Psoas muscle (tissue), 8 donors: Measurements from ENCODE around the gene MARCO. TPM values are rescaled to one million over a fixed set of nuclear protein-coding genes. Genes with fewer than 3 reads are reported as not detected.

Source experiments
- ATAC-seq, 4 donors: fragments of 200-7000 bp; cut with Tn5 transposase; one replicate each; pipeline ENCODE4 v1.9.1; 2020; ENCODE audit warnings: moderate library complexity in 3 of 4, mild to moderate bottlenecking in 2 of 4
- DNase-seq, 2 donors: peaks; one replicate each; pipeline ENCODE4 v3.0.0-alpha.2; 2020
- H3K27ac ChIP-seq: fragments of 200-600 bp; one replicate; pipeline ENCODE4 v1.8.0; 2022
- H3K27me3 ChIP-seq, 3 donors: fragments of 200-600 bp in 1 of 3; one replicate each; pipeline versions ENCODE4 v1.6.1 to v1.8.0; 2013 to 2022; ENCODE audit warnings: low read length in 2 of 3, mild to moderate bottlenecking in 2 of 3, moderate library complexity in 1 of 3; ENCODE audit not compliant: insufficient read depth in 3 of 3
- H3K36me3 ChIP-seq, 2 donors: fragments of 200-600 bp in 1 of 2; one replicate each; pipeline versions ENCODE4 v1.6.1 to v1.8.0; 2013 to 2022; ENCODE audit warnings: low read depth in 1 of 2, mild to moderate bottlenecking in 1 of 2, moderate library complexity in 1 of 2; ENCODE audit not compliant: insufficient read depth in 1 of 2
- H3K4me1 ChIP-seq: fragments of 200-600 bp; one replicate; pipeline ENCODE4 v1.8.0; 2022
- H3K4me3 ChIP-seq: fragments of 200-600 bp; one replicate; pipeline ENCODE4 v1.8.0; 2022; ENCODE audit warnings: mild to moderate bottlenecking
- H3K9me3 ChIP-seq: fragments of 200-600 bp; one replicate; pipeline ENCODE4 v1.8.0; 2022
- WGBS, 3 donors: extraction: QIAGEN DNeasy Blood & Tissue Kit; methylation state at CpG; one replicate each; pipeline versions ENCODE4 v1.1.6 to v1.1.7; 2013; 5-methylcytosine and 5-hydroxymethylcytosine counted together
- intact Hi-C, 2 donors: fragments of 100-400 bp; cut with DNase I; formaldehyde crosslinking; loops; one replicate each; pipeline versions ENCODE4 v1.11.0 to v1.14.2; 2022
- polyA plus RNA-seq, 3 donors: library from polyadenylated mRNA; stranded (reverse); fragments of 200-250 nt; gene quantifications; one replicate each; pipeline ENCODE4 v1.2.3, GENCODE V29; 2013
- total RNA-seq, 4 donors: library from RNA; stranded (reverse); fragmentation: NEBNext Ultra II Directional in 2 of 4; extraction: Animal tissue kit (Norgen Biotek cat#: 25700) in 2 of 4; gene quantifications; one replicate each; pipeline versions ENCODE4 v1.2.1 to v1.2.4, GENCODE V29; 2021 to 2023
- TF ChIP-seq, protein P1 (sequence below): fragments of 200-600 bp; IDR thresholded peaks from one replicate; pipeline ENCODE4 v1.8.0; 2022; ENCODE audit warnings: antibody characterized with exemption
- donor health status: healthy with polysubstance abuse.
- donor health status: DM: no; HTN: no; CAD: no; lungs with moderate emphysema.
- donor health status: Bipolar disorder and iron deficiency.
- donor health status: healthy.
- donor health status: DM: yes; HTN: yes; CAD: no.
- donor health status: DM: no; HTN: no; CAD: no.
- donor health status: DM: no; HTN: no; CAD: no.
- donor health status: DM: yes; HTN: yes; CAD: no.

Gene MARCO
- total and polyA plus RNA-seq, 7 donors, result 0.18 to 6.1 (median 2.6) TPM

DNA sequence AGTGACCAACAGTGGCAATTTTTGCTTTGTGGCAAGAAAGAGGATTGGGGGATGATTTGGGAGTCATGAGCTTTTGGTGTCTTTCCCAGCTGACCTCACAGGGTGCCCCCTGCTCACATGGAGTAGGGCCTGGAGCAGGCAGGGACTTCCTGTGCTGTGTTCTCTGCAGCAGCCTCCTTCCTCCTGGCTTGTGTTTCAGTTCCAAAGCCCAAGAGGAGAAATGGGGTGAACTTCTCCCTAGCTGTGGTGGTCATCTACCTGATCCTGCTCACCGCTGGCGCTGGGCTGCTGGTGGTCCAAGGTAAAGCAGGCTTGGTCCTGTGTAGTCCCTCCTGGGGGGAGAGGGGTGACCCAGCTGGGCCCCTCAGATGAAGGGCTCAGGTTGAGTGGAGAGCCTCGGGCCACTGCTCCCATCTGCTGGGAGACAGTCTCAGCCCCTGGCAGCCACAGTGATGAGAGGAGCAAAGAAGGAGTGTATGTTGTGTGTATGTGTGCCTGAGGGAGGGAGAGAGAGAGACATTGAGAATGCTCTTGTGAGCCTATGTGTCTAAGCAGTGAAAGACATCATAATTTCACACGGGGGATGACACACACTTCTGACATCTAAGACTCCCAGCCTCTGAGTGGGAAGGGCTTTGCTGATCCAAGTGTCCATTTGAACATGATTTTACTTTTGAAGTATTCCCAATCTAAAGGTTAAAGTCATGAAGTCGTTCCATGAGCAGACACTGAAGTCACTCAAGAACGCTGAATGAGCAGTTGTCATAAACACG is 27.2 kb downstream of the MARCO start:
- Histone ChIP-seq H3K27ac (no peak overlapping the region), H3K4me3 (no peak overlapping the region), H3K27me3 (peaks cover 0 to 6% (median 4%) of the 10 kb centered on the region in 3 donors), H3K4me1 (no peaks in the 10 kb centered on the region), H3K9me3 (no peaks in the 10 kb centered on the region), H3K36me3 (no peaks in the 10 kb centered on the region)
- 71 to 81% (median 81%) methylated on average over 7 of the region's 7 CpGs for WGBS, 3 donors
- ATAC-seq (no peak), DNase-seq (no peak)
- TF ChIP-seq, protein P1, sequence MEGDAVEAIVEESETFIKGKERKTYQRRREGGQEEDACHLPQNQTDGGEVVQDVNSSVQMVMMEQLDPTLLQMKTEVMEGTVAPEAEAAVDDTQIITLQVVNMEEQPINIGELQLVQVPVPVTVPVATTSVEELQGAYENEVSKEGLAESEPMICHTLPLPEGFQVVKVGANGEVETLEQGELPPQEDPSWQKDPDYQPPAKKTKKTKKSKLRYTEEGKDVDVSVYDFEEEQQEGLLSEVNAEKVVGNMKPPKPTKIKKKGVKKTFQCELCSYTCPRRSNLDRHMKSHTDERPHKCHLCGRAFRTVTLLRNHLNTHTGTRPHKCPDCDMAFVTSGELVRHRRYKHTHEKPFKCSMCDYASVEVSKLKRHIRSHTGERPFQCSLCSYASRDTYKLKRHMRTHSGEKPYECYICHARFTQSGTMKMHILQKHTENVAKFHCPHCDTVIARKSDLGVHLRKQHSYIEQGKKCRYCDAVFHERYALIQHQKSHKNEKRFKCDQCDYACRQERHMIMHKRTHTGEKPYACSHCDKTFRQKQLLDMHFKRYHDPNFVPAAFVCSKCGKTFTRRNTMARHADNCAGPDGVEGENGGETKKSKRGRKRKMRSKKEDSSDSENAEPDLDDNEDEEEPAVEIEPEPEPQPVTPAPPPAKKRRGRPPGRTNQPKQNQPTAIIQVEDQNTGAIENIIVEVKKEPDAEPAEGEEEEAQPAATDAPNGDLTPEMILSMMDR, result no peak
- intact Hi-C loops, result no loop called here

DNA sequence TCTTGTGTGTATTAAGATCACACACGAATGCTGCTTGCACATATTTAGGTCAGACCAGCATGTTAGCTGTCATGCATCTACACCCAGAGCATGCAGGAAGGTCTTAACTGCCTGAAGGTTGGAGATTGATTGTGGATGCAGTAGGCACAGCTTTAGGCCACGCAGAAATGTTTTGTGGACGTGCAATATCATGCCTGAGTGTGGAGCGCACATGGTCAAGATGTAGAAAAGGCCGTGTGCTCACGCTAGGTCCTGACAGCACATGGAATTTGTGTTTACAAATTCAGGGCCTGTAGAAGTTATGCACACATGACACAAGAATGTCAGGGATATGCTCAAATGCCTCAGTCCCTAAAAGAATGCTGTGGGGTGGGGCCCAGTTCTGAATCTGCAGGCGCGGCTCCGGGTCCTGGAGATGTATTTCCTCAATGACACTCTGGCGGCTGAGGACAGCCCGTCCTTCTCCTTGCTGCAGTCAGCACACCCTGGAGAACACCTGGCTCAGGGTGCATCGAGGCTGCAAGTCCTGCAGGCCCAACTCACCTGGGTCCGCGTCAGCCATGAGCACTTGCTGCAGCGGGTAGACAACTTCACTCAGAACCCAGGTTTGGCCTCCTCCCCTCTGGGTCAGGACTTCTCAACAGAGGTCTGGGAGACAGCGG is 27.9 kb downstream of the MARCO start:
- TF ChIP-seq, protein P1, result no peak
- ATAC-seq (no peak), DNase-seq (no peak)
- Histone ChIP-seq H3K36me3 (no peaks in the 10 kb centered on the region), H3K4me1 (no peaks in the 10 kb centered on the region), H3K27ac (no peak overlapping the region), H3K9me3 (no peaks in the 10 kb centered on the region), H3K4me3 (no peak overlapping the region), H3K27me3 (peaks cover 0 to 10% (median 6%) of the 10 kb centered on the region in 3 donors)
- intact Hi-C loops, result no loop called here
- WGBS, 3 donors, result 85 to 86% (median 85%) methylated on average over 16 of the region's 16 CpGs

GRCh38 chr2:118970396-118971135 is 28.6 kb downstream of the MARCO start:
- intact Hi-C loops, result no loop called here
- Histone ChIP-seq H3K36me3 (no peaks in the 10 kb centered on the region), H3K27me3 (peaks cover 0 to 10% (median 6%) of the 10 kb centered on the region in 3 donors), H3K9me3 (no peaks in the 10 kb centered on the region), H3K27ac (no peak overlapping the region), H3K4me3 (no peak overlapping the region), H3K4me1 (no peaks in the 10 kb centered on the region)
- DNase-seq (peak in 1 of 2 donors; percentile 31), ATAC-seq (peak; percentile 31 to 42 (median 38))
- TF ChIP-seq, protein P1, result no peak
- WGBS, 3 donors, result 54 to 65% (median 61%) methylated on average over 9 to 10 of the region's 10 CpGs

DNA sequence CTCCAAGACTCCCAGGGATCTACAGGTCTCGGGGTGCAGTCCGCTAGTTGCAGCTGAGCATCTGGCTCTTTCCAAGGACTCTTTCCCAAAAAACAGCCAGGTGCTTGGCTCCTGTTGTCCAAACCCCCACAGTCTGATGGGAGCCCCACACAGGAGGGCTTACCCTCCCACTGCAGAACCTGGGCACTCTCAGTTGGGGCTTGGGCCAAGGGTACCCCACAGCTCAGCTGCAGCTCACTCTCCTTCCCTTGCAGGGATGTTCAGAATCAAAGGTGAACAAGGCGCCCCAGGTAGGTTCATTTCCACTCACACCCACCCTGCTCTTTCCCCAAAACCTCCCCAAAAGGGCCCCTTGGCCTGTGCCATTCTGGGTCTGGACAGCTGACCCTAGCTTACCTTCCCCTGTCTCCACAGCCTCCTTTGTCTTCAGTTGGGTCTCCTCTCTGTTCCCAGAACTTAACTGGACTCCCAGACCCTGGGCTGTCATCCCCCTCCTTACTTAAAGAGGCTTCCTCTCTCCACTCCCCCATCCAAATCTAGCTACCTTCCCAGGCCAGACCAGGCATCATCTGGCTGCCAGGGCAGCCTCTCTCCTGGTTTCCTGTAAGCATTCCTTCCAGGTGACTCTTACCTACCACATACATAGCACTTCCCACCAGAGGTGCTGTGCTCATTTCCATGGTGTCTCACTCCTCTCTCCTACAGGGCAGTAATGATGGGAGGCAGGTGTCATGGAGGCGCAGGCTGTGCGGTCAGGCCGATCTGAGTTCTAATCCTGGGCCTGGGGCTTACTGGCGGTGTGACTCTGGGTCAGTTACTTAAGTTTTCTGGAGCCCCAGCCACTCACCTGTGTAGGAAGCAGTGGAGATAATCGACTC is 29.5 kb downstream of the MARCO start:
- Histone ChIP-seq H3K36me3 (no peaks in the 10 kb centered on the region), H3K4me1 (no peaks in the 10 kb centered on the region), H3K27ac (no peak overlapping the region), H3K4me3 (no peak overlapping the region), H3K9me3 (no peaks in the 10 kb centered on the region), H3K27me3 (peaks cover 0 to 10% (median 6%) of the 10 kb centered on the region in 3 donors)
- intact Hi-C loops, result no loop called here
- ATAC-seq, result no peak
- WGBS, 3 donors, result 77 to 92% (median 90%) methylated on average over 8 of the region's 8 CpGs
- TF ChIP-seq, protein P1, result no peak
- DNase-seq, result no peak
